Adrenal gland (tissue), 12 donors: ENCODE data around the gene NIPA2. TPM values are rescaled to one million over a fixed set of nuclear protein-coding genes. Genes with fewer than 3 reads are reported as not detected.

Source experiments
- DNase-seq, 7 donors: peaks; one replicate each; pipeline ENCODE4 v3.0.0-alpha.2; 2019 to 2020
- H3K27ac ChIP-seq, 5 donors: fragments of 200-600 bp; sonication (generic) in 4 of 5; 1 replicate in 3 of 5; 2 replicates in 2 of 5; pipeline versions ENCODE4 v1.5.1 to v1.8.0; 2016 to 2020; ENCODE audit warnings: mild to moderate bottlenecking in 1 of 5
- H3K27me3 ChIP-seq: fragments of 200-600 bp; 2 replicates; pipeline ENCODE4 v1.8.0; 2021
- H3K36me3 ChIP-seq, 2 donors: fragments of 200-600 bp; replicated peaks in 1 of 2; 1 replicate in 1 of 2; 2 replicates in 1 of 2; pipeline versions ENCODE4 v1.5.1 to v1.8.0; 2018 to 2022
- H3K4me1 ChIP-seq, 2 donors: fragments of 200-600 bp; replicated peaks in 1 of 2; 1 replicate in 1 of 2; 2 replicates in 1 of 2; pipeline versions ENCODE4 v1.5.1 to v1.8.0; 2018 to 2021
- H3K4me3 ChIP-seq, 4 donors: fragments of 200-600 bp; sonication (generic) in 3 of 4; one replicate each; pipeline ENCODE4 v1.5.1; 2016 to 2018
- H3K9me3 ChIP-seq, 3 donors: fragments of 200-600 bp; sonication (generic) in 1 of 3; replicated peaks in 1 of 3; 1 replicate in 2 of 3; 2 replicates in 1 of 3; pipeline versions ENCODE4 v1.5.1 to v1.8.0; 2016 to 2021
- POLR2A ChIP-seq, 2 donors: fragments of 450-650 bp; IDR thresholded peaks; one replicate each; pipeline ENCODE4 v1.6.1; 2017; ENCODE audit warnings: antibody characterized with exemption in 2 of 2, mild to moderate bottlenecking in 2 of 2, moderate library complexity in 1 of 2
- WGBS, 4 donors: extraction: QIAGEN DNeasy Blood & Tissue Kit in 2 of 4; methylation state at CpG; one replicate each; pipeline versions ENCODE4 v1.1.5 to v1.1.7; 2013 to 2017; 5-methylcytosine and 5-hydroxymethylcytosine counted together
- intact Hi-C, 2 donors: fragments of 100-400 bp; cut with DNase I; formaldehyde crosslinking; loops; one replicate each; pipeline versions ENCODE4 v1.14.1 to v1.15.0; 2022 to 2023
- polyA plus RNA-seq, 3 donors: library from polyadenylated mRNA; stranded (reverse); fragments of 200-250 nt in 2 of 3; fragments of 350-450 nt in 1 of 3; fragmentation: Illumina TruSeq in 1 of 3; extraction: RNeasy Lipid Tissue Mini Kit (QIAGEN cat#74804) in 1 of 3; gene quantifications; one replicate each; pipeline ENCODE4 v1.2.3, GENCODE V29; 2013 to 2014
- total RNA-seq, 9 donors: library from RNA; depleted of rRNA in 4 of 9; stranded (reverse); fragments of >200 nt in 4 of 9; fragments of 120-200 nt in 1 of 9; fragmentation: NEBNext Ultra II Directional in 1 of 9; extraction: Animal tissue kit (Norgen Biotek cat#: 25700) in 1 of 9; gene quantifications; one replicate each; pipeline versions ENCODE4 v1.1.0 to v1.2.4, GENCODE V29; 2013 to 2023
- TF ChIP-seq, protein P1 (sequence below), 6 experiments: fragments of 450-650 bp in 4 of 6; fragments of 200-600 bp in 2 of 6; sonication (generic) in 1 of 6; IDR thresholded peaks; 1 replicate in 5 of 6; 2 replicates in 1 of 6; pipeline versions ENCODE4 v1.5.1 to v1.8.0; 2016 to 2021; ENCODE audit warnings: antibody characterized with exemption in 6 of 6, mild to moderate bottlenecking in 2 of 6, moderate library complexity in 1 of 6
- donor health status: healthy with polysubstance abuse.
- donor health status: Bipolar disorder and iron deficiency.
- donor health status: DM: yes; HTN: yes; CAD: no.
- donor health status: DM: no; HTN: no; CAD: no.
- donor health status: DM: no; HTN: no; CAD: no.
- donor health status: DM: yes; HTN: yes; CAD: no.

NIPA2 gene
- total and polyA plus RNA-seq, 12 donors: 10.5 to 77.4 (median 60.2) TPM

DNA sequence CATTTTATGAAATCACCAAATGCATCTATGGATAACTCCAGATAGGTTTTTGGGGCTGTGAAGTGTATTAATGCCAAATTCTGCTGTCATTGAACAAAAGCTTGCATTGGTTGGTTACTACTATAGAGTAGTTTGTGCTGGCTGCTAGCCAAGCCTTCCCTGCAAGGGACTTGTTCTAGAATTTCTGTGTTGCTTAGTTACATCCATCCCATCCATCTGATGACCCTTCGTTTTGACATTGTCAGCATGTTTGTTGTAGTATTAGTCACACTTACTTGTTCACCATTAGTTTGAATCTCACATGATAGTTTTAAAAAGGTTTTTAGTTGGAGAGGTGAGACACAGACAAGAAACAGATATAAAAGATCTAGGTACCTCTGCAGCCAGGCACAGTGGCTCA lies 7.0 kb upstream of the NIPA2 start:
- 33 to 73% (median 63%) methylated on average over 1 of the region's 1 CpG for WGBS, 4 donors
- no peak for TF ChIP-seq POLR2A (IDR thresholded peaks at IDR 0.05)
- TF ChIP-seq, protein P1, sequence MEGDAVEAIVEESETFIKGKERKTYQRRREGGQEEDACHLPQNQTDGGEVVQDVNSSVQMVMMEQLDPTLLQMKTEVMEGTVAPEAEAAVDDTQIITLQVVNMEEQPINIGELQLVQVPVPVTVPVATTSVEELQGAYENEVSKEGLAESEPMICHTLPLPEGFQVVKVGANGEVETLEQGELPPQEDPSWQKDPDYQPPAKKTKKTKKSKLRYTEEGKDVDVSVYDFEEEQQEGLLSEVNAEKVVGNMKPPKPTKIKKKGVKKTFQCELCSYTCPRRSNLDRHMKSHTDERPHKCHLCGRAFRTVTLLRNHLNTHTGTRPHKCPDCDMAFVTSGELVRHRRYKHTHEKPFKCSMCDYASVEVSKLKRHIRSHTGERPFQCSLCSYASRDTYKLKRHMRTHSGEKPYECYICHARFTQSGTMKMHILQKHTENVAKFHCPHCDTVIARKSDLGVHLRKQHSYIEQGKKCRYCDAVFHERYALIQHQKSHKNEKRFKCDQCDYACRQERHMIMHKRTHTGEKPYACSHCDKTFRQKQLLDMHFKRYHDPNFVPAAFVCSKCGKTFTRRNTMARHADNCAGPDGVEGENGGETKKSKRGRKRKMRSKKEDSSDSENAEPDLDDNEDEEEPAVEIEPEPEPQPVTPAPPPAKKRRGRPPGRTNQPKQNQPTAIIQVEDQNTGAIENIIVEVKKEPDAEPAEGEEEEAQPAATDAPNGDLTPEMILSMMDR (IDR thresholded peaks at IDR 0.05): no peak
- intact Hi-C loops: no loop called here

DNA sequence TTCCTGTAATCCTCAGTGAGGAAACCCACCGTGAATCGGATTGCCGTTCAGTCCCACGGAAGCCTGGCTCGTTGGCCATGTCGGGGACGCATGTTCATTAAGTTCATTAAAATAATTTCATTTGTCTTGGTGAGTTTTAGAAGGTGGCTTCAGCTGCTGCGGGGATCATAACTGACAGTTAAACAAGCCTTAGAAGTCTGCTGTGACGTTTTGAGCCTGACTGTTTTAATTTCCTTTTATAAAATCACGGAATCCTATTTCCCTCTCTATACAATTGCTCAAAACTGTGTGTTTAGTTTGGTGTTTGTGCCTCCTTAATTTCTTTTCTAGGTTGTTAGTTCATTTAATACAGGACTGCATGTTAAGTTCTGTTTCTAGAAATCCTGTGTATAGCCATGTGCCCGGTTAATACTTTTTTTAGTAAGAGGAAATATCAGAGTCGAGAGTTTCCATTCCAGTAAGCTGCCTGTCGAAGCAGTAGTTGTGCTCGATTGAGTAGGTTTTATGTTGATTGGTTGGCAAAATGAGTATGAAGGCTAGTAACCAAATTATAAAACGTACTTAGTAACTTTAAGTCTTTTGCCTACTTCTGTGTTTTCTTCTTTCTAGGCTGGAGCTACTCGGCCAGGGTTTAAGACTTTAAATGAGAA lies 705 bp downstream of the NIPA2 start:
- H3K27ac ChIP-seq: peak overlapping the region; percentile 87 to 98 (median 95)
- intact Hi-C loops: no loop called here
- H3K27me3 ChIP-seq: no peaks in the 10 kb centered on the region
- WGBS, 4 donors: 0 to 1% (median 1%) methylated on average over 13 to 16 of the region's 16 CpGs
- H3K9me3 ChIP-seq: no peaks in the 10 kb centered on the region
- H3K4me3 ChIP-seq: peak overlapping the region; percentile 46 to 76 (median 65)
- no peaks in the 10 kb centered on the region for H3K36me3 ChIP-seq
- H3K4me1 ChIP-seq: peaks cover 0 to 30% of the 10 kb centered on the region in 2 donors
- TF ChIP-seq POLR2A (IDR thresholded peaks at IDR 0.05): no peak
- TF ChIP-seq, protein P1 (IDR thresholded peaks at IDR 0.05): peak in 1 of 6 experiments; percentile 8
- DNase-seq: no peak

More for the DNA sequence above, 7.0 kb upstream of the NIPA2 start:
- no peak overlapping the region for H3K27ac ChIP-seq
- H3K4me3 ChIP-seq: no peak overlapping the region
- H3K27me3 ChIP-seq: no peaks in the 10 kb centered on the region
- no peaks in the 10 kb centered on the region for H3K4me1 ChIP-seq
- no peaks in the 10 kb centered on the region for H3K9me3 ChIP-seq
- no peak for DNase-seq
- no peaks in the 10 kb centered on the region for H3K36me3 ChIP-seq

DNA sequence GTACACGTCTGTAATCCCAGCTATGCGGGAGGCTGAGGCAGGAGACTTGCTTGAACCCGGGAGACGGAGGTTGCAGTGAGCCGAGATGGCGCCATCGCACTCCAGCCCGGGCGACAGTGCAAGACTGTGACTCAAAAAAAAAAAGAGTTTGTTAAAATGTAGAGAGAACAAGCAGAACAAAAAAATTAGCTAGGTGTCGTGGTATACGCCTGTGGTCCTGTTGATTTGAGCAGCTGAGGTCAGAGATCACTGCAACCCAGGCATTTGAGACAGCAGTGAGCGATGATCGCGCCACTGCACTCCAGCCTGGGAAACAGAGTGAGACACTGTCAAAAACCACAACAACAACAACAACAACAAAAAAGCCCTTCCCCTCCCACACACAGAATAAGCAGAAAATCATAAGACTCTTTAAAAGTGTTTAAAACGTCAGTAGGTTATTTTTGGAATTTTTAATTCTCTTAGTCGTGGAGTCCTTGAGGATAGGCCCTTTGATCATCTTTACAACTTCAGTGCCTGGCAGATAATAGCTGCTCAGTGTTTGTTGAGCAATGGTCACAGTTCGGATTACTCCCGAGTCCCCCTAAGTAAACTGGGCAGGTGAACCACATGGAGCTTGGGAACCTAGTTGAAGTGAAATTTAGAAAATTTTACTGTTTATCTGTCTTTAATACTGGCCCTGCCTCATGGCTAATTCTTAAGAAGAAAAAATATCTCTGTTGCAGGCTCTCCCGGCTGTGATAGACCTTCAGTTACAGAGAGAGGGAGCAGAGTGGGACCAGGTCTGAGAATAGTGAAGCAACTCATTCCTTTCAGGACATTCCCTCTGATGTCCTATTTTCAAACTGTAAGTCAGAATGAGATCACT lies 6.2 kb downstream of the NIPA2 start:
- Histone ChIP-seq H3K27me3 (no peaks in the 10 kb centered on the region), H3K27ac (peak overlapping the region in 4 of 5 donors; percentile 11 to 73 (median 66)), H3K9me3 (no peaks in the 10 kb centered on the region), H3K4me3 (no peak overlapping the region), H3K36me3 (peaks cover 0 to 9% of the 10 kb centered on the region in 2 donors), H3K4me1 (peaks cover 7 to 42% of the 10 kb centered on the region in 2 donors)
- intact Hi-C loops: no loop called here
- TF ChIP-seq POLR2A (IDR thresholded peaks at IDR 0.05): peak in 1 of 2 donors; percentile 29
- TF ChIP-seq, protein P1 (IDR thresholded peaks at IDR 0.05): no peak
- 66 to 73% (median 69%) methylated on average over 19 of the region's 19 CpGs for WGBS, 4 donors
- no peak for DNase-seq

DNA sequence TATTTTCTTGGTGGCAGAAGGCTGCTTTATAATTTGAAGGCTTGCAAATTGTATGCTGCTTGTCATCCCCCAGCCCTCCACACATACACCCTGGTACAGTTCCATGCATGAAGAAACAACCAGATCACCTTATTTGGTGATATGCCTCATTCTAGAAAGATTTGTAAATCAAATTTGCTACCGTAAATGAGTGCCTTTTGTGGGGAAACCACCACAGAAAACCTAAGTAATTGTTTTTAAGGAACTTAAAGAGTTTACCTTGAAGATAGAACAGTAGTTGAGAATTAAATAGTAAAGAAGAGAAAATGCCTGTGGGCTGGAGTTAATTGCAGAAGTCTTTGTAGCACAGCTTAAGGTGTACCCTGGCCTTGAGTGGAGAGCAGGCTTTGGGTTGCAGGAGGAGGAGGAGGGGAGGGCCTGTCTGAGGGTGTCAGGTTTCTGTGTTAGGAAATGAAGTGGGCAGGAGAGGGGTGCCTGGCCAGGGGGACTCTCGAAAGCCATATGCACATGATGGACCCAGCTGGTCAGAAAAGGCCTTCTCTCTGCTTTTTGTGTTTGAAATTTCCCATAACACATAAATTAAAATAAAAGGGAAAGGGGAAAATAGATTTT lies 6.9 kb downstream of the NIPA2 start:
- TF ChIP-seq, protein P1 (IDR thresholded peaks at IDR 0.05): no peak
- TF ChIP-seq POLR2A (IDR thresholded peaks at IDR 0.05): no peak
- 34 to 51% (median 42%) methylated on average over 2 of the region's 2 CpGs for WGBS, 4 donors
- no peaks in the 10 kb centered on the region for H3K9me3 ChIP-seq
- H3K27ac ChIP-seq: peak overlapping the region in 4 of 5 donors; percentile 11 to 73 (median 66)
- intact Hi-C loops: no loop called here
- H3K27me3 ChIP-seq: no peaks in the 10 kb centered on the region
- peaks cover 7 to 34% of the 10 kb centered on the region in 2 donors for H3K4me1 ChIP-seq
- peak in 2 of 7 donors; percentile 28 to 35 for DNase-seq
- H3K4me3 ChIP-seq: no peak overlapping the region
- peaks cover 0 to 9% of the 10 kb centered on the region in 2 donors for H3K36me3 ChIP-seq
